Retinal pigment epithelial cell (primary cell): Measurements from ENCODE around the gene DNAJC1.

Source experiments
- DNase-seq: peaks from one replicate; pipeline ENCODE4 v3.0.0-alpha.2; 2010; ENCODE audit warnings: low read depth
- H3K4me3 ChIP-seq: 2 replicates; pipeline ENCODE4 v1.5.1; 2011; ENCODE audit warnings: mild to moderate bottlenecking, low read length, control low read depth, moderate library complexity
- TF ChIP-seq, protein P1 (sequence below): conservative IDR thresholded peaks from 2 replicates; pipeline ENCODE4 v1.5.1; 2011; ENCODE audit warnings: low read depth, low read length, control low read depth, inconsistent platforms

DNAJC1 gene

DNA sequence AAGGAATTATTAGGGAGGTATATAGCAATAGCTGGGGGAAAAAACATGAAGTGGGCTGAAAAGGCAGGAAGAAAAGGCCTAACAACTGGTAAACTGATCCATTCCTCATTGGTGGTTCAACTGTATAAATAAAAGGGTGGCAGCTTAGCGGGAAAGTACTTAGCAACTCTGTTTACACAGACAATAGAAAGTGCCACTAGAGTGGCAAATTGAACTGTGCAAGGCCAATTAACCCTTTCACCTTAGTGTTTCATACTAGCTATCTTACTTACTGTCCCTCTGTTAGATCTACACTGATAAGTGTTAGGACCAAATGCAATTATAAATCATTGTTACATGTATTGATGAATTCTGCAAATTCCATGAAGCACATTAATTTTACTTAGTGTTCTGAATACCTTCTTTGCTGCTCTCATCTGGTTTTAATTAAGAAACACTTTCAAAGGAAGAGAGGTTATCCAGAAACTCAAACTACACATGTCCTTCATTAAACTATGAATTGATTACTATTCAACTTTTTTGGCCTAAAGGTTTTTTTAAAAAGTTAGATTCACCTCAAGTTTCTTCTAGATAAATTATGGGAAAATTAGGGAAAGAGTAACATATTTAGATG, 28.0 kb downstream of the DNAJC1 start:
- no peak for DNase-seq

GRCh38 chr10:21972584-21972983, 30.9 kb downstream of the DNAJC1 start:
- no peak overlapping the region for H3K4me3 ChIP-seq
- TF ChIP-seq, protein P1, sequence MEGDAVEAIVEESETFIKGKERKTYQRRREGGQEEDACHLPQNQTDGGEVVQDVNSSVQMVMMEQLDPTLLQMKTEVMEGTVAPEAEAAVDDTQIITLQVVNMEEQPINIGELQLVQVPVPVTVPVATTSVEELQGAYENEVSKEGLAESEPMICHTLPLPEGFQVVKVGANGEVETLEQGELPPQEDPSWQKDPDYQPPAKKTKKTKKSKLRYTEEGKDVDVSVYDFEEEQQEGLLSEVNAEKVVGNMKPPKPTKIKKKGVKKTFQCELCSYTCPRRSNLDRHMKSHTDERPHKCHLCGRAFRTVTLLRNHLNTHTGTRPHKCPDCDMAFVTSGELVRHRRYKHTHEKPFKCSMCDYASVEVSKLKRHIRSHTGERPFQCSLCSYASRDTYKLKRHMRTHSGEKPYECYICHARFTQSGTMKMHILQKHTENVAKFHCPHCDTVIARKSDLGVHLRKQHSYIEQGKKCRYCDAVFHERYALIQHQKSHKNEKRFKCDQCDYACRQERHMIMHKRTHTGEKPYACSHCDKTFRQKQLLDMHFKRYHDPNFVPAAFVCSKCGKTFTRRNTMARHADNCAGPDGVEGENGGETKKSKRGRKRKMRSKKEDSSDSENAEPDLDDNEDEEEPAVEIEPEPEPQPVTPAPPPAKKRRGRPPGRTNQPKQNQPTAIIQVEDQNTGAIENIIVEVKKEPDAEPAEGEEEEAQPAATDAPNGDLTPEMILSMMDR, result no peak
- DNase-seq, result no peak

More for the DNA sequence above, 28.0 kb downstream of the DNAJC1 start:
- TF ChIP-seq, protein P1, result no peak
- no peak overlapping the region for H3K4me3 ChIP-seq

GRCh38 chr10:21969326-21970287, 33.9 kb downstream of the DNAJC1 start:
- DNase-seq, result no peak

DNA sequence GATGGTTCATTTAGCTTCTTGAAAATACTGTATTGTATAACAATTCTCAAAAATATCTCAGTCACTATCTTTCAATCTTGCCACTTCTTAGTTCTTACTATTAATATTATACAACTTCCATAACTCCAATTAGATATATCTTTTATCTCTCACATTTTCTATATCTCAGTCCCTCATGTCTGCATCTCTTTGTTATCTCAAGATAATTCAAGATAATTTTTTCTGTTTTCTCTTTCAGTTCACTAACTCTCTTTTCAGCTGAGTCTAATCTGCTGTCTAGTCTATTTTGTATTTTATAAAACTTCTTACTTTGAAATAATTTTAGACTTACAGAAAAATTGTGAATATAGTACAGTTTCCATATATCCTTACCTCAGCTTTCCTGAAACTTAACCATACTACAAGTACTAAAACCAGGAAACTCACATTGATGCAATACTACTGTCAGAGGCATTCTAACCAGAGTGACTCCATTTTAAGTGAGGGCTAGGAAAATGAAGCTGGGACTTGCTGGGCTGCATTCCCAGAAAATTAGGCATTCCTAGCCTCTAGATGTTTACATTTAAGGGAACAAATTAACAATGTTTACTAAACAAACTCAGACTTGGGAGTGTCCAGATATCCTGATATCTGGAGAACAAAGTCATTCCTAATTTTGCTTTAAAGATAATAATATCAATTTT, 38.4 kb downstream of the DNAJC1 start:
- no peak for DNase-seq
- H3K4me3 ChIP-seq, result no peak overlapping the region
- TF ChIP-seq, protein P1, result no peak

More at GRCh38 chr10:21969326-21970287, 33.9 kb downstream of the DNAJC1 start:
- TF ChIP-seq, protein P1, result no peak
- H3K4me3 ChIP-seq, result no peak overlapping the region

GRCh38 chr10:21962358-21962757, 41.2 kb downstream of the DNAJC1 start:
- H3K4me3 ChIP-seq, result no peak overlapping the region
- TF ChIP-seq, protein P1, result no peak
- no peak for DNase-seq

- no peak overlapping the region for H3K4me3 ChIP-seq
- TF ChIP-seq, protein P1, result no peak
Observed at GRCh38 chr10:21961847-21962246, 41.7 kb downstream of the DNAJC1 start.

More at GRCh38 chr10:21961847-21962246, 41.7 kb downstream of the DNAJC1 start:
- DNase-seq, result no peak
